K562 (cell line): ENCODE measurements around the gene STARD13. TPM values are rescaled to one million over a fixed set of nuclear protein-coding genes. Genes with fewer than 3 reads are reported as not detected.

Experiments used
- CREBBP ChIP-seq: IDR thresholded peaks from one replicate; pipeline ENCODE4 v1.6.1; 2012; ENCODE audit warnings: low read depth, mild to moderate bottlenecking, control low read depth, inconsistent platforms, low read length
- PRPF4 ChIP-seq: fragments of 200-400 bp; formaldehyde crosslinking; IDR thresholded peaks from one replicate; pipeline ENCODE4 v1.6.1; 2017; ENCODE audit warnings: low read length, low read depth, mild to moderate bottlenecking; ENCODE audit not compliant: insufficient read depth, poor library complexity, severe bottlenecking
- RAD51 ChIP-seq: fragments of 450-650 bp; IDR thresholded peaks from 2 replicates; pipeline ENCODE4 v1.7.1; 2016; ENCODE audit warnings: low read depth, mild to moderate bottlenecking, borderline replicate concordance
- REST ChIP-seq, 2 experiments: fragments of 450-650 bp; formaldehyde crosslinking in 1 of 2; IDR thresholded peaks; 2 replicates each; pipeline versions ENCODE4 v1.4.0 to v1.6.1; 2014 to 2020; ENCODE audit warnings: mild to moderate bottlenecking in 2 of 2, borderline replicate concordance in 1 of 2, low read depth in 1 of 2
- SOX6 ChIP-seq: fragments of 450-650 bp; IDR thresholded peaks from 2 replicates; pipeline ENCODE4 v1.6.1; 2014; ENCODE audit warnings: mild to moderate bottlenecking
- TAF1 ChIP-seq: IDR thresholded peaks from 2 replicates; pipeline ENCODE4 v1.6.1; 2011; ENCODE audit warnings: mild to moderate bottlenecking, low read length, moderate library complexity; ENCODE audit not compliant: insufficient read depth, control insufficient read depth, severe bottlenecking; ENCODE audit errors: extremely low read depth
- polyA plus RNA-seq, 8 experiments: library from polyadenylated mRNA; depleted of rRNA in 4 of 8; stranded (reverse) in 5 of 8; unstranded in 3 of 8; fragments of >200 nt; fragmentation: Nextera tagmentation in 2 of 8; fragmentation: Illumina TruSeq in 1 of 8; extraction: Ambion mirVana in 2 of 8; extraction: Trizol in 1 of 8; gene quantifications; 2 replicates each; pipeline versions ENCODE4 v1.2.1 to v1.2.3, GENCODE V29; 2011 to 2014; ENCODE audit warnings: inconsistent platforms in 1 of 8, missing spikeins in 1 of 8
- total RNA-seq, 7 experiments: library from RNA; depleted of rRNA in 6 of 7; stranded (reverse); fragments of >200 nt in 6 of 7; fragmentation: Illumina TruSeq in 2 of 7; extraction: Trizol in 2 of 7; gene quantifications; 2 replicates each; pipeline versions ENCODE4 v1.2.1 to v1.2.3, GENCODE V29; 2011 to 2021; ENCODE audit warnings: low replicate concordance in 1 of 7
- TF ChIP-seq, protein P1 (sequence below), 3 experiments: fragments of 200-800 bp in 1 of 3; fragments of 250-450 bp in 1 of 3; fragments of 450-650 bp in 1 of 3; sonication (Bioruptor Pico) in 1 of 3; sonication (Bioruptor generic) in 1 of 3; formaldehyde crosslinking in 1 of 3; IDR thresholded peaks; 2 replicates each; pipeline versions ENCODE4 v1.6.1 to v1.8.0; 2016 to 2022; ENCODE audit warnings: mild to moderate bottlenecking in 2 of 3, missing genetic modification characterization in 2 of 3, missing compliant biosample characterization in 1 of 3, moderate library complexity in 1 of 3
- TF ChIP-seq, protein P2 (sequence below): sonication (generic); formaldehyde crosslinking; IDR thresholded peaks from 2 replicates; pipeline ENCODE4 v1.8.1; 2022; ENCODE audit warnings: missing genetic modification reagents
- TF ChIP-seq, protein P3 (sequence below): conservative IDR thresholded peaks from 2 replicates; pipeline ENCODE4 v1.6.1; 2011; ENCODE audit warnings: low read depth, mild to moderate bottlenecking, low read length; ENCODE audit not compliant: control insufficient read depth

The STARD13 gene
- total and polyA plus RNA-seq, 9 of the 15 experiments (the other 6 are each of a cell fraction or from before 2014, with no cell fraction given): 0.11 TPM; not detected in 8

DNA sequence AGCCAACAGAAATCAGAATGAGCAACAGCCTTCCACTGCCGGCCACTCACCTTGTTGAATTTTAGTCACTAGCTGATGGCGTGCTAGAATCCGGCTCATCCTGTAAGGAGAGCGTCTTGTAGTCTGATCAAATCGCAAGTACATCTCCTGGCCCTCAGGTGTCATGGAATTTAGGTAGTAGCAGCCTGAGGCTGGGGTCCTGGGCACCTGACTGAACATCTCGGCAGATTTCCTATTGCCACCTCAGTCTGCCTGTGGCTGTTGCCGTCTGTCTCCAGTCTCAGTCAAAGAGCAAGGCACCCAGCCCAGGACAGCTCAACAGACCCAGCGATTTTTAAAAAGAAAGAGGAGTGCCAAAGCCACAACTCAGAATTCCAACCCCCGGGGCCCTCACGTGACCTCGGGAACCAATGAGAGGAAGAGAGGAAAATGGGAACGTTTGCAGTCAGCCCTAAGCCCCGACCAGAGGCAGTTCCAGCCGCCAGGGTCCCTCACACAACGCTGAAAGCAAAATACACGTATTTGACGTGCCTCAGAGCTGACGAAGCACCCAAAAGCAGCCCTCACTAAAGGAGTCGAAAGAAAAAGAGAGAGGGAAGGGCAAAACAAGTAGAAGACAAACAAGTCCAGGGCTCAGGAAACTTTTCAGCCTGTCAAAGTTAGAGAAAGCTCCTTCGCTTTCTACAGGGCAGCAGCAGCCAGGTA, at the start of gene STARD13 (continued):
- TF ChIP-seq TAF1 (no peak), PRPF4 (no peak), SOX6 (no peak), REST (IDR thresholded peaks at IDR 0.05; ENCODE audit: borderline replicate concordance) (peak; percentile 15; the same call in 1 of the 2 replicates), REST (CRISPR knock-in tag; IDR thresholded peaks at IDR 0.05; ENCODE audit: low read depth) (no peak), RAD51 (peak; percentile 72), CREBBP (no peak)
- TF ChIP-seq, protein P1, sequence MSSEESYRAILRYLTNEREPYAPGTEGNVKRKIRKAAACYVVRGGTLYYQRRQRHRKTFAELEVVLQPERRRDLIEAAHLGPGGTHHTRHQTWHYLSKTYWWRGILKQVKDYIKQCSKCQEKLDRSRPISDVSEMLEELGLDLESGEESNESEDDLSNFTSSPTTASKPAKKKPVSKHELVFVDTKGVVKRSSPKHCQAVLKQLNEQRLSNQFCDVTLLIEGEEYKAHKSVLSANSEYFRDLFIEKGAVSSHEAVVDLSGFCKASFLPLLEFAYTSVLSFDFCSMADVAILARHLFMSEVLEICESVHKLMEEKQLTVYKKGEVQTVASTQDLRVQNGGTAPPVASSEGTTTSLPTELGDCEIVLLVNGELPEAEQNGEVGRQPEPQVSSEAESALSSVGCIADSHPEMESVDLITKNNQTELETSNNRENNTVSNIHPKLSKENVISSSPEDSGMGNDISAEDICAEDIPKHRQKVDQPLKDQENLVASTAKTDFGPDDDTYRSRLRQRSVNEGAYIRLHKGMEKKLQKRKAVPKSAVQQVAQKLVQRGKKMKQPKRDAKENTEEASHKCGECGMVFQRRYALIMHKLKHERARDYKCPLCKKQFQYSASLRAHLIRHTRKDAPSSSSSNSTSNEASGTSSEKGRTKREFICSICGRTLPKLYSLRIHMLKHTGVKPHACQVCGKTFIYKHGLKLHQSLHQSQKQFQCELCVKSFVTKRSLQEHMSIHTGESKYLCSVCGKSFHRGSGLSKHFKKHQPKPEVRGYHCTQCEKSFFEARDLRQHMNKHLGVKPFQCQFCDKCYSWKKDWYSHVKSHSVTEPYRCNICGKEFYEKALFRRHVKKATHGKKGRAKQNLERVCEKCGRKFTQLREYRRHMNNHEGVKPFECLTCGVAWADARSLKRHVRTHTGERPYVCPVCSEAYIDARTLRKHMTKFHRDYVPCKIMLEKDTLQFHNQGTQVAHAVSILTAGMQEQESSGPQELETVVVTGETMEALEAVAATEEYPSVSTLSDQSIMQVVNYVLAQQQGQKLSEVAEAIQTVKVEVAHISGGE (CRISPR knock-in tag; IDR thresholded peaks at IDR 0.05): no peak
- TF ChIP-seq, protein P2, sequence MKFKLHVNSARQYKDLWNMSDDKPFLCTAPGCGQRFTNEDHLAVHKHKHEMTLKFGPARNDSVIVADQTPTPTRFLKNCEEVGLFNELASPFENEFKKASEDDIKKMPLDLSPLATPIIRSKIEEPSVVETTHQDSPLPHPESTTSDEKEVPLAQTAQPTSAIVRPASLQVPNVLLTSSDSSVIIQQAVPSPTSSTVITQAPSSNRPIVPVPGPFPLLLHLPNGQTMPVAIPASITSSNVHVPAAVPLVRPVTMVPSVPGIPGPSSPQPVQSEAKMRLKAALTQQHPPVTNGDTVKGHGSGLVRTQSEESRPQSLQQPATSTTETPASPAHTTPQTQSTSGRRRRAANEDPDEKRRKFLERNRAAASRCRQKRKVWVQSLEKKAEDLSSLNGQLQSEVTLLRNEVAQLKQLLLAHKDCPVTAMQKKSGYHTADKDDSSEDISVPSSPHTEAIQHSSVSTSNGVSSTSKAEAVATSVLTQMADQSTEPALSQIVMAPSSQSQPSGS (CRISPR knock-in tag): no peak
- TF ChIP-seq, protein P3, sequence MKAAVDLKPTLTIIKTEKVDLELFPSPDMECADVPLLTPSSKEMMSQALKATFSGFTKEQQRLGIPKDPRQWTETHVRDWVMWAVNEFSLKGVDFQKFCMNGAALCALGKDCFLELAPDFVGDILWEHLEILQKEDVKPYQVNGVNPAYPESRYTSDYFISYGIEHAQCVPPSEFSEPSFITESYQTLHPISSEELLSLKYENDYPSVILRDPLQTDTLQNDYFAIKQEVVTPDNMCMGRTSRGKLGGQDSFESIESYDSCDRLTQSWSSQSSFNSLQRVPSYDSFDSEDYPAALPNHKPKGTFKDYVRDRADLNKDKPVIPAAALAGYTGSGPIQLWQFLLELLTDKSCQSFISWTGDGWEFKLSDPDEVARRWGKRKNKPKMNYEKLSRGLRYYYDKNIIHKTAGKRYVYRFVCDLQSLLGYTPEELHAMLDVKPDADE: no peak
